GM21360 (cell line): ENCODE measurements around the gene LYG2.
"Not testable (repeated sequence)": the region's sequence is repeated elsewhere in the genome, so short reads cannot be mapped to it uniquely, and the experiment has no call there.

Source experiments
- ATAC-seq: cut with Tn5 transposase; IDR thresholded peaks from one replicate; pipeline ENCODE4 v1.9.1; 2021; ENCODE audit warnings: mild to moderate bottlenecking, moderate library complexity; ENCODE audit not compliant: unreplicated experiment

The LYG2 gene

GRCh38 chr2:99201959-99202678 lies 53.3 kb downstream of the LYG2 start:
- ATAC-seq, result no peak

DNA sequence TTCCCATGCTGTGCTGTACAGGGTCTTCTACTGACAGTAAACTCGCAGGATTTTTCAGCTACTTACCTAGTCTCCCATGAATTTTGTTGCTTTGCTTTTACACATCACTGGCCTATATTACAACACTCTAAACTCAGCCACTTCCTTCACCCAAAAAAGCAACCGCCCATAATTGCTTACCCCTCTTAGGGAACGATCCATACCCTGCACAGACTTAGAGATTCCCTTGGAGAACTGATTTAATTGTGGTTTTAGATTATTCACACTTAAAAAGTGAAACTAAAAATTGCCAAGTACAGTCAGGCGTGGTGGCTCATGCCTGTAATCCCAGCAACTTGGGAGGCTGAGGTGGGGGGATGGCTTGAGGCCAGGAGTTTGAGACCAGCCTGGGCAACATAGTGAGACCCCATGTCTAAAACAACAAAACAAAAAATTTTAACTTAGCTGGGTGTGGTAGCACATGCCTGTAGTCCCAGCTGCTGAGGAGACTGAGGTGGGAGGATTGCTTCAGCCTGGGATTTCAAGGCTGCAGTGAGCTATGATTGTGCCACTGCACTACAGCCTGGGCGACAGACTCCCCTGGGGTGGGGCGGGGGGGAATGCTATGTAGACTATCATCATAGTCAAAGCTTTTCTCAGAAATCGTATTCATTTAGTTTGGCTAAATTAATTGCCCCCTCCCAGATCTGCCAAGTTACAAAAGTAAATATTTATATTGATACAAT lies 55.2 kb downstream of the LYG2 start:
- no peak for ATAC-seq

DNA sequence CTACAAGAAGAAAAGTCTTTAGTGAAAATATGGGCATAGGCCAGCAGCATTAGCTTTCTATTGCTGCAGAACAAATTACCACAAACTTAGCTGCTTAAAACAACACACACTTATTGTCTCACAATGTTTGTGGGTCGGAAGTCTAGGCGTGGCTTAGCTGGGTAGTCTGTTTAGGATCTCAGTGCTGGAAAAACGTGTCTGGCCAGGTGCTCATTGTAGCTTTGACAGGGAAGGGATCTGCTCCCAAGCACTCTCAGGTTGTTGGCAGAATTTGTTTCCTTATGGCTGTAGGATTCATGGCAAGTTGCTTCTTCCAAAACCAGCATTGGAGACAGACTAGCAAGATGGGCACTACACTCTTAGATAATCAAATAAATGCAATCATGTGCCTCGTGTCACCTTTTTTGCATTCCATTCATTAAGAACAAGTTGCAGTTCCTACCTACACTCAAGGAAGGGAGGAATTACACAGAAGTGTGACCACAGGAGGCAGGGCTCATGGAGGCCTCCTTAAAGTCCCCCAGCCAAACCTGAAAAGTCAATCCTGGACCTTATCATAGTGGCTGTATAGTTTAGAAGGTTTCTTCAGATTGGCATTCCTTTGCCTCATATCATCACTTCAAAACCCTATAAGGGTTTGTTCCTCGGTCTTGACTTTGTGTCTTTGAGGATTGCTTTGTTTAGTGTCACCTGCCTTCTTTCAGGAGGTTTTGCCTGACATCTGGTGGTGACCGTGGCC lies 57.2 kb downstream of the LYG2 start:
- ATAC-seq, result no peak

DNA sequence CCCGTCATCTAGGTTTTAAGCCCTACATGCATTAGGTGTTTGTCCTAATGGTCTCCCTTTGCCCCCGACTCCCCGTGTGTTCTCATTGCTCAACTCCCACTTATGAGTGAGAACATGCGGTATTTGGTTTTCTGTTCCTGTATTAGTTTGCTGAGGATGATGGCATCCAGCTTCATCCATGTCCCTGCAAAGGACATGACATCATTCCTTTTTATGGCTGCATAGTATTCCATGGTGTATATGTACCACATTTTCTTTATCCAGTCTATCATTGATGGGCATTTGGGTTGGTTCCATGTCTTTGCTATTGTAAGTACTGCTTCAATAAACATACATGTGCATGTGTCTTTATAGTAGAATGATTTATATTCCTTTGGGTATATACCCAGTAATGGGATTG lies 63.1 kb downstream of the LYG2 start:
- ATAC-seq, result not testable (repeated sequence)
